H9 (cell line): ENCODE data around the gene KRTAP9-6. TPM values are rescaled to one million over a fixed set of nuclear protein-coding genes. Genes with fewer than 3 reads are reported as not detected.

ENCODE experiments used
- DNase-seq: peaks from one replicate; pipeline ENCODE4 v3.0.0-alpha.2; 2017
- H2AFZ ChIP-seq: one replicate; pipeline ENCODE4 v1.6.1; 2013; ENCODE audit warnings: mild to moderate bottlenecking, low read length, control low read depth, moderate library complexity
- H2AK5ac ChIP-seq: 2 replicates; pipeline ENCODE4 v1.6.1; 2013; ENCODE audit warnings: low read length, control low read depth, mixed read lengths; ENCODE audit not compliant: insufficient read length
- H2BK120ac ChIP-seq: one replicate; pipeline ENCODE4 v1.6.1; 2013; ENCODE audit warnings: low read depth, mild to moderate bottlenecking, low read length, control low read depth, inconsistent platforms; ENCODE audit not compliant: poor library complexity, severe bottlenecking
- H2BK12ac ChIP-seq: 2 replicates; pipeline ENCODE4 v1.6.1; 2013; ENCODE audit warnings: low read length, control low read depth, mixed read lengths, low read depth; ENCODE audit not compliant: insufficient read length
- H2BK15ac ChIP-seq: 2 replicates; pipeline ENCODE4 v1.6.1; 2013; ENCODE audit warnings: low read depth, low read length, control low read depth
- H2BK20ac ChIP-seq: one replicate; pipeline ENCODE4 v1.6.1; 2013; ENCODE audit warnings: low read depth, mild to moderate bottlenecking, low read length, control low read depth, inconsistent platforms; ENCODE audit not compliant: poor library complexity, severe bottlenecking
- H2BK5ac ChIP-seq: 2 replicates; pipeline ENCODE4 v1.6.1; 2013; ENCODE audit warnings: low read length, control low read depth, mixed read lengths; ENCODE audit not compliant: insufficient read length
- H3K14ac ChIP-seq: 2 replicates; pipeline ENCODE4 v1.6.1; 2013; ENCODE audit warnings: low read length, control low read depth; ENCODE audit not compliant: insufficient read depth
- H3K18ac ChIP-seq: 2 replicates; pipeline ENCODE4 v1.6.1; 2013; ENCODE audit warnings: low read depth, mild to moderate bottlenecking, mixed read lengths, low read length, control low read depth; ENCODE audit not compliant: insufficient read length
- H3K23ac ChIP-seq: 2 replicates; pipeline ENCODE4 v1.6.1; 2013; ENCODE audit warnings: low read length, control low read depth, mixed read lengths, low read depth; ENCODE audit not compliant: insufficient read length
- H3K23me2 ChIP-seq: 2 replicates; pipeline ENCODE4 v1.6.1; 2013; ENCODE audit warnings: low read depth, mild to moderate bottlenecking, mixed read lengths, low read length, control low read depth; ENCODE audit not compliant: insufficient read length, poor library complexity, severe bottlenecking
- H3K27ac ChIP-seq: 2 replicates; pipeline ENCODE4 v1.5.1; 2013; ENCODE audit warnings: low read length, control low read depth, mixed read lengths, low read depth; ENCODE audit not compliant: insufficient read length
- H3K27me3 ChIP-seq: 2 replicates; pipeline ENCODE4 v1.6.1; 2013; ENCODE audit warnings: low read length, control low read depth, inconsistent platforms; ENCODE audit not compliant: insufficient read depth
- H3K4ac ChIP-seq: 2 replicates; pipeline ENCODE4 v1.6.1; 2013; ENCODE audit warnings: low read depth, mild to moderate bottlenecking, control low read depth, inconsistent platforms, low read length, moderate library complexity
- H3K4me1 ChIP-seq: 2 replicates; pipeline ENCODE4 v1.6.1; 2013; ENCODE audit warnings: low read length, control low read depth, inconsistent platforms; ENCODE audit not compliant: insufficient read depth
- H3K4me2 ChIP-seq: 2 replicates; pipeline ENCODE4 v1.6.1; 2013; ENCODE audit warnings: low read length, control low read depth, mixed read lengths; ENCODE audit not compliant: insufficient read length, insufficient read depth
- H3K56ac ChIP-seq: 2 replicates; pipeline ENCODE4 v1.6.1; 2013; ENCODE audit warnings: low read depth, mild to moderate bottlenecking, mixed read lengths, low read length, control low read depth; ENCODE audit not compliant: insufficient read length
- H3K79me1 ChIP-seq: 2 replicates; pipeline ENCODE4 v1.6.1; 2013; ENCODE audit warnings: low read depth, mild to moderate bottlenecking, moderate library complexity, low read length, control low read depth, inconsistent platforms; ENCODE audit not compliant: insufficient read depth, poor library complexity, severe bottlenecking
- H3K79me2 ChIP-seq: 2 replicates; pipeline ENCODE4 v1.6.1; 2013; ENCODE audit warnings: low read length, control low read depth, inconsistent platforms; ENCODE audit not compliant: insufficient read depth
- H3K9ac ChIP-seq: 2 replicates; pipeline ENCODE4 v1.6.1; 2013; ENCODE audit warnings: low read length, control low read depth, mixed read lengths; ENCODE audit not compliant: insufficient read length; ENCODE audit errors: extremely low read depth
- H3K9me3 ChIP-seq: one replicate; pipeline ENCODE4 v1.6.1; 2013; ENCODE audit warnings: low read depth, low read length, inconsistent platforms; ENCODE audit not compliant: control insufficient read depth
- H3T11ph ChIP-seq: one replicate; pipeline ENCODE4 v1.6.1; 2013; ENCODE audit warnings: mild to moderate bottlenecking, low read length, control low read depth, inconsistent platforms
- H4K20me1 ChIP-seq: one replicate; pipeline ENCODE4 v1.6.1; 2013; ENCODE audit not compliant: control insufficient read depth, insufficient read length, insufficient read depth
- H4K5ac ChIP-seq: 2 replicates; pipeline ENCODE4 v1.6.1; 2013; ENCODE audit warnings: low read depth, mild to moderate bottlenecking, mixed read lengths, low read length, control low read depth; ENCODE audit not compliant: insufficient read length
- H4K8ac ChIP-seq: replicated peaks from 2 replicates; pipeline ENCODE4 v1.6.1; 2013; ENCODE audit warnings: low read length, control low read depth, mixed read lengths, low read depth; ENCODE audit not compliant: insufficient read length
- H4K91ac ChIP-seq: 2 replicates; pipeline ENCODE4 v1.6.1; 2013; ENCODE audit warnings: low read depth, mild to moderate bottlenecking, moderate library complexity, mixed read lengths, low read length, control low read depth; ENCODE audit not compliant: insufficient read length
- H3K27ac Mint-ChIP-seq, 3 experiments: 2 replicates in 2 of 3; 3 replicates in 1 of 3; pipeline ENCODE4 v1.8.0; 2020 to 2021; ENCODE audit warnings: mixed read lengths in 3 of 3, mild to moderate bottlenecking in 1 of 3, moderate library complexity in 1 of 3
- H3K27me3 Mint-ChIP-seq: 2 replicates; pipeline ENCODE4 v1.8.0; 2021; ENCODE audit warnings: low read depth, mild to moderate bottlenecking, moderate library complexity, mixed read lengths
- H3K36me3 Mint-ChIP-seq, 3 experiments: 2 replicates in 2 of 3; 3 replicates in 1 of 3; pipeline ENCODE4 v1.8.0; 2020 to 2021; ENCODE audit warnings: low read depth in 3 of 3, mixed read lengths in 3 of 3; ENCODE audit not compliant: insufficient read depth in 1 of 3
- H3K4me1 Mint-ChIP-seq, 2 experiments: 2 replicates each; pipeline ENCODE4 v1.8.0; 2020; ENCODE audit warnings: mixed read lengths in 2 of 2
- H3K4me3 Mint-ChIP-seq, 2 experiments: 2 replicates in 1 of 2; 3 replicates in 1 of 2; pipeline ENCODE4 v1.8.0; 2020 to 2021; ENCODE audit warnings: mild to moderate bottlenecking in 2 of 2, mixed read lengths in 2 of 2, moderate library complexity in 1 of 2
- H3K9me3 Mint-ChIP-seq, 2 experiments: 2 replicates in 1 of 2; 3 replicates in 1 of 2; pipeline ENCODE4 v1.8.0; 2020; ENCODE audit warnings: mild to moderate bottlenecking in 2 of 2, mixed read lengths in 2 of 2, moderate library complexity in 1 of 2
- whole genome bisulfite sequencing: extraction: QIAGEN DNeasy Blood & Tissue Kit; methylation state at CpG from one replicate; pipeline ENCODE4 v1.1.7; 2013; ENCODE audit warnings: missing lambda C conversion rate, low lambda C conversion rate, mixed read lengths; ENCODE audit not compliant: insufficient read length; ENCODE audit errors: extremely low coverage; 5-methylcytosine and 5-hydroxymethylcytosine counted together
- total RNA-seq: library from RNA; stranded (reverse); gene quantifications from 2 replicates; pipeline ENCODE4 v1.2.1, GENCODE V29; 2021
- TF ChIP-seq, protein P1 (sequence below): fragments of 200-600 bp; sonication (generic); conservative IDR thresholded peaks from 3 replicates; pipeline ENCODE4 v1.8.0; 2021; ENCODE audit warnings: antibody characterized with exemption, mild to moderate bottlenecking

The KRTAP9-6 gene
- total RNA-seq, 1 experiment from 2014 or later = not detected

DNA sequence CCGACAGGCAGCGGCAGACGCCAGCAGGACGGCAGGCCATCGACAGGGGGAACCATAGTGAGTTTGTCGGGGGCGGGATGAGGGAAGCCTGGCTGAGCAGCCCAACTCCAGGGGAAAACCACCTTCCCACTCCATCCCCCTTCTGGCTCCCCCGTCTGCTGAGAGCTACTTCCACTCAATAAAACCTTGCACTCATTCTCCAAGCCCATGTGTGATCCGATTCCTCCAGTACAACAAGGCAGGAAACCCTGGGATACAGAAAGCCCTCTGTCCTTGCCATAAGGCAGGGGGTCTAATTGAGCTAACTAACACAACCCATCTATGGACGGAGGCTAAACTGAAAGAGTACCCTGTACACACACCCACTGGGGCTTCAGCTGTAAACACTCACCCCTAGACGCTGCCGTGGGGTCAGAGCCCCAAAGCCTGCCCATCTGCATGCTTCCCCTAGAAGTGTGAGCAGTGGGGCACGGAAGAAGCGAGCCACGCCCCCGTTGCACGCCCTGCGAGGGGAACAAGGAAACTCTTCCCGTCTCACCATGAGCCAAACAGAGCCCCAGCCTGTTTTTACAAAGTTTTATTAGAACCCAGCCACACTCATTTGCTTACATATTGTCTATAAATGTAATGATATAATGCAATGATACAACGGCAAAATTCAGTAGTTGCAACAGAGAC lies 33.4 kb downstream of the KRTAP9-6 start:
- Histone ChIP-seq H2AFZ (no peak overlapping the region), H3T11ph (no peak overlapping the region), H2BK12ac (no peak overlapping the region), H2BK5ac (no peak overlapping the region), H4K5ac (no peak overlapping the region), H3K9ac (no peak overlapping the region), H2BK20ac (no peak overlapping the region), H3K14ac (no peak overlapping the region), H4K20me1 (no peaks in the 10 kb centered on the region), H3K4ac (no peak overlapping the region), H3K27ac (no peak overlapping the region), H3K4me2 (no peak overlapping the region), H2BK120ac (no peak overlapping the region), H3K56ac (no peak overlapping the region), H3K18ac (no peak overlapping the region), H3K79me2 (no peaks in the 10 kb centered on the region), H3K79me1 (no peaks in the 10 kb centered on the region), H3K23me2 (no peaks in the 10 kb centered on the region), H3K27me3 (no peaks in the 10 kb centered on the region), H3K23ac (no peak overlapping the region), H2BK15ac (no peak overlapping the region), H3K4me1 (no peaks in the 10 kb centered on the region), H4K8ac (no peak overlapping the region), H2AK5ac (no peak overlapping the region), H4K91ac (no peak overlapping the region), H3K9me3 (no peaks in the 10 kb centered on the region)
- WGBS = no CpG with 5 or more reads among the region's 20 CpGs
- TF ChIP-seq, protein P1, sequence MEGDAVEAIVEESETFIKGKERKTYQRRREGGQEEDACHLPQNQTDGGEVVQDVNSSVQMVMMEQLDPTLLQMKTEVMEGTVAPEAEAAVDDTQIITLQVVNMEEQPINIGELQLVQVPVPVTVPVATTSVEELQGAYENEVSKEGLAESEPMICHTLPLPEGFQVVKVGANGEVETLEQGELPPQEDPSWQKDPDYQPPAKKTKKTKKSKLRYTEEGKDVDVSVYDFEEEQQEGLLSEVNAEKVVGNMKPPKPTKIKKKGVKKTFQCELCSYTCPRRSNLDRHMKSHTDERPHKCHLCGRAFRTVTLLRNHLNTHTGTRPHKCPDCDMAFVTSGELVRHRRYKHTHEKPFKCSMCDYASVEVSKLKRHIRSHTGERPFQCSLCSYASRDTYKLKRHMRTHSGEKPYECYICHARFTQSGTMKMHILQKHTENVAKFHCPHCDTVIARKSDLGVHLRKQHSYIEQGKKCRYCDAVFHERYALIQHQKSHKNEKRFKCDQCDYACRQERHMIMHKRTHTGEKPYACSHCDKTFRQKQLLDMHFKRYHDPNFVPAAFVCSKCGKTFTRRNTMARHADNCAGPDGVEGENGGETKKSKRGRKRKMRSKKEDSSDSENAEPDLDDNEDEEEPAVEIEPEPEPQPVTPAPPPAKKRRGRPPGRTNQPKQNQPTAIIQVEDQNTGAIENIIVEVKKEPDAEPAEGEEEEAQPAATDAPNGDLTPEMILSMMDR = 0 out of 3 replicates have a peak, but pooled peaks have one; percentile 14
- peaks cover 0 to 10% of the 10 kb centered on the region in 2 experiments; a peak in 1 of 4 replicates for H3K4me1 Mint-ChIP-seq
- peak; percentile 46 for DNase-seq
- H3K27me3 Mint-ChIP-seq = no peaks in the 10 kb centered on the region
- peaks cover 0 to 2% of the 10 kb centered on the region in 2 experiments; a peak in 2 of 5 replicates for H3K9me3 Mint-ChIP-seq
- H3K36me3 Mint-ChIP-seq = no peaks in the 10 kb centered on the region
- H3K4me3 Mint-ChIP-seq = no peak overlapping the region
- no peak overlapping the region for H3K27ac Mint-ChIP-seq
